H1 (cell line): ENCODE measurements around the gene RRAS. TPM values are rescaled to one million over a fixed set of nuclear protein-coding genes. Genes with fewer than 3 reads are reported as not detected.

ENCODE experiments used
- CTCF ChIA-PET: fragments of 300-600 bp; sonication (Branson Sonifier 250); formaldehyde crosslinking; loops from one replicate; lab custom pipeline; 2021; ENCODE audit not compliant: partially characterized antibody; lab: Charles Lee
- POLR2A ChIA-PET: fragments of 300-600 bp; sonication (Branson Sonifier 250); formaldehyde crosslinking; loops from one replicate; lab custom pipeline; 2021; ENCODE audit warnings: inconsistent platforms; ENCODE audit not compliant: partially characterized antibody; lab: Charles Lee
- DNase-seq, 2 experiments: peaks; one replicate each; pipeline versions ENCODE4 v3.0.0 to v3.0.0-alpha.2; 2010 to 2022; ENCODE audit warnings: low spot score in 2 of 2, low read depth in 1 of 2, mixed read lengths in 1 of 2
- FAIRE-seq: peaks from 2 replicates; lab custom pipeline; 2011; peaks lifted over from hg19 to GRCh38; lab: Jason Lieb, UNC
- H2AFZ ChIP-seq: 2 replicates; pipeline ENCODE4 v1.8.1; 2012; ENCODE audit warnings: low read length, inconsistent platforms
- H2AK5ac ChIP-seq: 2 replicates; pipeline ENCODE4 v1.6.1; 2013; ENCODE audit warnings: low read depth, low read length
- H2BK120ac ChIP-seq: replicated peaks from 2 replicates; pipeline ENCODE3; 2013; ENCODE audit warnings: low read depth, low read length, inconsistent platforms
- H2BK12ac ChIP-seq: 2 replicates; pipeline ENCODE4 v1.6.1; 2013; ENCODE audit warnings: low read depth, low read length
- H2BK15ac ChIP-seq: 2 replicates; pipeline ENCODE4 v1.6.1; 2013; ENCODE audit warnings: low read length
- H2BK20ac ChIP-seq: 2 replicates; pipeline ENCODE4 v1.6.1; 2013; ENCODE audit warnings: low read length
- H2BK5ac ChIP-seq: 2 replicates; pipeline ENCODE4 v1.6.1; 2013; ENCODE audit warnings: low read depth, low read length
- H3K14ac ChIP-seq: 2 replicates; pipeline ENCODE4 v1.6.1; 2013; ENCODE audit warnings: inconsistent platforms; ENCODE audit not compliant: insufficient read length
- H3K18ac ChIP-seq: 2 replicates; pipeline ENCODE4 v1.6.1; 2013; ENCODE audit warnings: low read length; ENCODE audit errors: extremely low read depth
- H3K23ac ChIP-seq: 2 replicates; pipeline ENCODE4 v1.6.1; 2013; ENCODE audit warnings: inconsistent platforms; ENCODE audit not compliant: insufficient read length
- H3K23me2 ChIP-seq: 2 replicates; pipeline ENCODE4 v1.6.1; 2013; ENCODE audit warnings: low read depth, low read length
- H3K27ac ChIP-seq: 2 replicates; pipeline ENCODE4 v1.6.1; 2011; ENCODE audit warnings: low read depth, low read length, inconsistent platforms
- H3K27me3 ChIP-seq, 4 experiments: replicated peaks in 1 of 4; 1 replicate in 1 of 4; 2 replicates in 3 of 4; pipeline versions ENCODE4 v1.6.1 to v1.8.1; 2011 to 2013; ENCODE audit warnings: low read length in 3 of 4, mild to moderate bottlenecking in 3 of 4, inconsistent platforms in 2 of 4, mixed read lengths in 2 of 4, moderate library complexity in 1 of 4; ENCODE audit not compliant: control insufficient read depth in 3 of 4, insufficient read depth in 3 of 4; ENCODE audit errors: extremely low read depth in 1 of 4
- H3K36me3 ChIP-seq, 4 experiments: 2 replicates each; pipeline versions ENCODE4 v1.6.1 to v1.8.1; 2011 to 2013; ENCODE audit warnings: mild to moderate bottlenecking in 4 of 4, low read length in 3 of 4, moderate library complexity in 2 of 4, control low read depth in 1 of 4, inconsistent platforms in 1 of 4; ENCODE audit not compliant: insufficient read depth in 4 of 4, control insufficient read depth in 2 of 4
- H3K4ac ChIP-seq: replicated peaks from 2 replicates; pipeline ENCODE3; 2013; ENCODE audit warnings: low read length, low read depth, mixed read lengths, inconsistent platforms; ENCODE audit not compliant: insufficient read length
- H3K4me1 ChIP-seq, 4 experiments: replicated peaks in 1 of 4; 1 replicate in 1 of 4; 2 replicates in 3 of 4; pipeline versions ENCODE4 v1.6.1 to v1.8.1; 2011 to 2013; ENCODE audit warnings: low read length in 3 of 4, inconsistent platforms in 2 of 4, mixed read lengths in 1 of 4; ENCODE audit not compliant: insufficient read depth in 4 of 4, control insufficient read depth in 3 of 4
- H3K4me2 ChIP-seq, 2 experiments: 2 replicates each; pipeline versions ENCODE4 v1.6.1 to v1.8.1; 2011 to 2013; ENCODE audit warnings: low read depth in 2 of 2, low read length in 2 of 2, control low read depth in 1 of 2, inconsistent platforms in 1 of 2, mild to moderate bottlenecking in 1 of 2; ENCODE audit not compliant: insufficient read depth in 1 of 2
- H3K4me3 ChIP-seq, 4 experiments: fragments of 200-600, 300-600 bp in 1 of 4; sonication (generic), shearing (Covaris generic), sonication (Bioruptor Twin) in 1 of 4; 2 replicates each; pipeline versions ENCODE4 v1.5.1 to v1.8.1; 2011 to 2016; ENCODE audit warnings: low read length in 4 of 4, low read depth in 3 of 4, control low read depth in 2 of 4, inconsistent platforms in 2 of 4, mild to moderate bottlenecking in 2 of 4, mixed read lengths in 1 of 4, moderate library complexity in 1 of 4; ENCODE audit not compliant: insufficient read depth in 2 of 4; ENCODE audit errors: extremely low read depth in 1 of 4
- H3K56ac ChIP-seq: replicated peaks from 2 replicates; pipeline ENCODE3; 2013; ENCODE audit warnings: low read depth, mild to moderate bottlenecking, mixed read lengths, low read length, inconsistent platforms; ENCODE audit not compliant: insufficient read length
- H3K79me1 ChIP-seq: 2 replicates; pipeline ENCODE4 v1.6.1; 2013; ENCODE audit warnings: low read depth, low read length, control low read depth
- H3K79me2 ChIP-seq, 2 experiments: 2 replicates each; pipeline versions ENCODE4 v1.6.1 to v1.8.1; 2012 to 2013; ENCODE audit warnings: low read length in 2 of 2, mild to moderate bottlenecking in 2 of 2, inconsistent platforms in 1 of 2; ENCODE audit not compliant: insufficient read depth in 2 of 2, control insufficient read depth in 1 of 2
- H3K9ac ChIP-seq, 4 experiments: replicated peaks in 1 of 4; 1 replicate in 1 of 4; 2 replicates in 3 of 4; pipeline versions ENCODE4 v1.6.1 to v1.8.1; 2011 to 2013; ENCODE audit warnings: low read depth in 3 of 4, low read length in 3 of 4, control low read depth in 2 of 4, mild to moderate bottlenecking in 2 of 4, moderate library complexity in 2 of 4, inconsistent platforms in 1 of 4; ENCODE audit errors: extremely low read depth in 1 of 4
- H3K9me3 ChIP-seq, 2 experiments: 2 replicates each; pipeline versions ENCODE4 v1.6.1 to v1.8.1; 2012 to 2013; ENCODE audit warnings: mild to moderate bottlenecking in 2 of 2, moderate library complexity in 2 of 2, control low read depth in 1 of 2, inconsistent platforms in 1 of 2, low read depth in 1 of 2, low read length in 1 of 2, mixed read lengths in 1 of 2; ENCODE audit not compliant: insufficient read depth in 2 of 2
- H4K20me1 ChIP-seq, 2 experiments: replicated peaks in 1 of 2; 2 replicates each; pipeline versions ENCODE3 to v1.8.1; 2011 to 2013; ENCODE audit warnings: inconsistent platforms in 2 of 2, low read length in 2 of 2, mild to moderate bottlenecking in 1 of 2; ENCODE audit not compliant: insufficient read depth in 2 of 2, control insufficient read depth in 1 of 2
- H4K5ac ChIP-seq: 2 replicates; pipeline ENCODE4 v1.6.1; 2013; ENCODE audit warnings: low read length, low read depth, mixed read lengths, inconsistent platforms; ENCODE audit not compliant: insufficient read length
- H4K8ac ChIP-seq: 2 replicates; pipeline ENCODE4 v1.8.0; 2013; ENCODE audit warnings: mild to moderate bottlenecking, moderate library complexity, low read length, inconsistent platforms; ENCODE audit not compliant: insufficient read depth; ENCODE audit errors: extremely low read depth
- H4K91ac ChIP-seq: replicated peaks from 2 replicates; pipeline ENCODE3; 2013; ENCODE audit warnings: low read length, mixed read lengths, inconsistent platforms; ENCODE audit not compliant: insufficient read length
- CBX8 ChIP-seq: fragments of 300-800, 300-1000 bp; sonication (generic); IDR thresholded peaks from 2 replicates; pipeline ENCODE4 v1.7.1; 2016; ENCODE audit warnings: low read depth, low read length, borderline replicate concordance
- POLR2A ChIP-seq, 2 experiments: IDR thresholded peaks; 1 replicate in 1 of 2; 2 replicates in 1 of 2; pipeline ENCODE4 v1.6.1; 2011; ENCODE audit warnings: low read depth in 2 of 2, low read length in 2 of 2, mild to moderate bottlenecking in 2 of 2; ENCODE audit errors: control extremely low read depth in 1 of 2
- POLR2AphosphoS5 ChIP-seq: IDR thresholded peaks from 2 replicates; pipeline ENCODE4 v1.6.1; 2011; ENCODE audit warnings: low read depth, low read length
- SIRT6 ChIP-seq: IDR thresholded peaks from one replicate; pipeline ENCODE4 v1.7.1; 2012; ENCODE audit warnings: low read length, inconsistent platforms
- TAF1 ChIP-seq: IDR thresholded peaks from 2 replicates; pipeline ENCODE4 v1.6.1; 2011; ENCODE audit warnings: mild to moderate bottlenecking, low read depth, low read length
- WGBS, 2 experiments: shearing (Covaris generic) in 1 of 2; methylation state at CpG; one replicate each; pipeline versions ENCODE4 v1.1.6 to v1.1.7; 2013 to 2015; ENCODE audit warnings: low lambda C conversion rate in 2 of 2, mixed read lengths in 2 of 2, inconsistent platforms in 1 of 2, low coverage in 1 of 2, missing lambda C conversion rate in 1 of 2; ENCODE audit not compliant: insufficient replicate concordance in 2 of 2, insufficient coverage in 1 of 2, insufficient read length in 1 of 2; ENCODE audit errors: extremely low coverage in 1 of 2, missing lambda C conversion rate in 1 of 2; 5-methylcytosine and 5-hydroxymethylcytosine counted together
- polyA plus RNA-seq, 7 experiments: library from polyadenylated mRNA; depleted of rRNA in 3 of 7; stranded (reverse) in 5 of 7; unstranded in 2 of 7; fragments of >200 nt in 5 of 7; fragments of 200-250 nt in 2 of 7; gene quantifications; 1 replicate in 5 of 7; 2 replicates in 1 of 7; 4 replicates in 1 of 7; pipeline versions ENCODE4 v1.2.1 to v1.2.3, GENCODE V29; 2011 to 2013; ENCODE audit warnings: missing spikeins in 2 of 7, mixed read lengths in 2 of 7
- total RNA-seq: library from RNA; stranded (reverse); fragmentation: NEBNext Ultra II Directional; extraction: Animal tissue kit (Norgen Biotek cat#: 25700); gene quantifications from 2 replicates; pipeline ENCODE4 v1.2.1, GENCODE V29; 2021

Gene RRAS
- total and polyA plus RNA-seq, 2 of the 8 experiments (the other 6 are each of a cell fraction or from before 2014, with no cell fraction given), result 17.7 to 49.1 TPM

DNA sequence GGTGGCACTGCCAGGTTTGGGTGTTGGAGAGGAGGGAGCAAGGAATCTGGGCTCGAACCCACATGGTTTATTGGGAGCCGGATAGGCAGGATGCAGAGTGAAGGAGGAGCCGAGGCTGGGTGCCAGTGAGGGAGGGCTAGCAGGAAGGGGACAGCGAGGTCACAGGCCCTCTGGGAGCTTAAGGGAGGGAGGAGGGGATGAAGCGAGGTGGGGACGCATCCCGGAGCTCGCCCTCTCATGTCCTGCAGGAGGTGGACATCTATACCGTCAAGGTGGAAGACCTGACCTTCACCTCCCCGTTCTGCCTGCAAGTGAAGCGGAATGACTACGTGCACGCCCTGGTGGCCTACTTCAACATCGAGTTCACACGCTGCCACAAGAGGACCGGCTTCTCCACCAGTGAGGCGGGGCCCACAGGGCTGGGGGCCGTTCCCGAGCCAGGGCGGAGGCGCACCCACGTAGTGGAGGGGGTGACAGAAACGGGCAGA lies 45.9 kb upstream of the RRAS start:
- no peak overlapping the region for H3K4me3 ChIP-seq
- H3K23me2 ChIP-seq, result peaks cover 11% of the 10 kb centered on the region
- H2AK5ac ChIP-seq, result no peak overlapping the region
- TF ChIP-seq CBX8 (no peak), SIRT6 (no peak), POLR2A (IDR thresholded peaks at IDR 0.05; ENCODE audit: control extremely low read depth in 1 of 2, low read depth in 2 of 2, low read length in 2 of 2) (peak in 1 of 2 experiments; percentile 36; a peak in 1 of 3 replicates), TAF1 (no peak), POLR2AphosphoS5 (peak; percentile 76)
- peaks cover 26 to 59% (median 42%) of the 10 kb centered on the region in 4 experiments for H3K36me3 ChIP-seq
- no peak overlapping the region for H3K18ac ChIP-seq
- no peak overlapping the region for H4K91ac ChIP-seq
- H2BK12ac ChIP-seq, result no peak overlapping the region
- H3K14ac ChIP-seq, result no peak overlapping the region
- H3K4ac ChIP-seq, result no peak overlapping the region
- POLR2A ChIA-PET, result interaction anchor here (1.2 to 12.2 kb wide), 8 partner anchors 7 to 96 kb away, joined by 3 to 168 read pairs (median 4); partner anchors contain the start of gene PRMT1
- peaks cover 27 to 49% of the 10 kb centered on the region in 2 experiments for H4K20me1 ChIP-seq
- H3K79me2 ChIP-seq, result peaks cover 0 to 20% of the 10 kb centered on the region in 2 experiments; a peak in 2 of 4 replicates
- H2AFZ ChIP-seq, result no peak overlapping the region
- peaks cover 14% of the 10 kb centered on the region for H3K79me1 ChIP-seq
- H3K56ac ChIP-seq, result no peak overlapping the region
- no peak overlapping the region for H2BK120ac ChIP-seq
- H4K8ac ChIP-seq, result peak overlapping the region; percentile 23; the same call in 1 of the 2 replicates
- H2BK15ac ChIP-seq, result no peak overlapping the region
- 96% methylated on average over 23 of the region's 23 CpGs; no CpG with 5 or more reads in 1 of the 2 experiments for WGBS, 2 experiments
- H3K9ac ChIP-seq, result no peak overlapping the region
- peaks cover 0 to 17% (median 12%) of the 10 kb centered on the region in 4 experiments; a peak in 6 of 7 replicates for H3K4me1 ChIP-seq
- DNase-seq (no peak), FAIRE-seq (no peak)
- no peak overlapping the region for H3K4me2 ChIP-seq
- H2BK5ac ChIP-seq, result no peak overlapping the region
- H3K27me3 ChIP-seq, result no peaks in the 10 kb centered on the region
- no peak overlapping the region for H2BK20ac ChIP-seq
- H3K23ac ChIP-seq, result no peak overlapping the region
- no peak overlapping the region for H3K27ac ChIP-seq
- H3K9me3 ChIP-seq, result no peaks in the 10 kb centered on the region
- CTCF ChIA-PET, result interaction anchor here (1.1 to 2.8 kb wide), 6 partner anchors 9 to 44 kb away, joined by 3 to 10 read pairs (median 5); partner anchors contain the start of gene SCAF1
- H4K5ac ChIP-seq, result no peak overlapping the region
